KG1 (cell line): ENCODE measurements around the gene PSMB8.
A peak's percentile ranks its signal among the peaks of the same experiment; 100 is the strongest.

Experiments used
- DNase-seq: peaks from one replicate; lab custom pipeline; 2025; lab: John Stamatoyannopoulos, UW

Gene PSMB8

GRCh38 chr6:32855467-32856174 lies 11.8 kb upstream of the PSMB8 start:
- no peak for DNase-seq

DNA sequence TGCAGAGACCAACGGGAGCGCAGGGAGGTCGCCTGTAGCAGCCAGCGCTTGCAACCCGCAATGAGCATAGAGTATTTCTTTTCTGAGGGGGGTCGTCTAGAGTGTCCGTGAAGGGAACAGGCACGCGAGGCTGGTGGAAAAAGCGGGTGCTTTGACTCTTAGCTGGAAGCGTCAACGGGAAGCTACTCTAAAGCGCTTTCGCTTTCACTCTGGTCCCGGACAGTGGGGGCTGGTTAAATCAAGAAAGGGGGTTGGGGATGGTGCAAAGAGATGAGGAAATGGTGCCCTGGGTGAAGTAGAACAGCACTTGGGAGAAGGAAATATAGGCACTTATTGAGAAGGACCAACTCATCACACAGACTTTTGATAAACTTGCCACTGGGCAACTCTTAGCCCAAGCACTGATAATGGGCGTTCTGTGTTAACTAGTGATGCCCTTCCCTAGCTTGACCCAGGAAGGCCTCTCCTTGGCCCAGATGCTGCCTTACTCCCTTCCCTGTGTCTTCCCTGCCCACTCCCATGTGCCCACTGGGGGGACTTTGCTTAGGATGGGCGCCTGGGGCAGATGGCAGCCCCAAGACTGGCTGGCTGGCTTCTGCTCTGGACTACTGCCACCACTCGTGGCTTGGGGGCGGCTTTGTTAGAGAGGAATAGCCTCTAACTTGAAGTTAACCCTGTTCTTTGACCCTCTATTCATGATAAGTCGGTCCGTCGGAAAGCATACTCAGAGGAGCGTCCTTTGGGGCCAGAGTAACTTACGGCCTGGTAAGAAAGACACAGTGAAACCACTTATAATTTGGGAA lies 10.7 kb upstream of the PSMB8 start:
- peak; percentile 47 for DNase-seq

DNA sequence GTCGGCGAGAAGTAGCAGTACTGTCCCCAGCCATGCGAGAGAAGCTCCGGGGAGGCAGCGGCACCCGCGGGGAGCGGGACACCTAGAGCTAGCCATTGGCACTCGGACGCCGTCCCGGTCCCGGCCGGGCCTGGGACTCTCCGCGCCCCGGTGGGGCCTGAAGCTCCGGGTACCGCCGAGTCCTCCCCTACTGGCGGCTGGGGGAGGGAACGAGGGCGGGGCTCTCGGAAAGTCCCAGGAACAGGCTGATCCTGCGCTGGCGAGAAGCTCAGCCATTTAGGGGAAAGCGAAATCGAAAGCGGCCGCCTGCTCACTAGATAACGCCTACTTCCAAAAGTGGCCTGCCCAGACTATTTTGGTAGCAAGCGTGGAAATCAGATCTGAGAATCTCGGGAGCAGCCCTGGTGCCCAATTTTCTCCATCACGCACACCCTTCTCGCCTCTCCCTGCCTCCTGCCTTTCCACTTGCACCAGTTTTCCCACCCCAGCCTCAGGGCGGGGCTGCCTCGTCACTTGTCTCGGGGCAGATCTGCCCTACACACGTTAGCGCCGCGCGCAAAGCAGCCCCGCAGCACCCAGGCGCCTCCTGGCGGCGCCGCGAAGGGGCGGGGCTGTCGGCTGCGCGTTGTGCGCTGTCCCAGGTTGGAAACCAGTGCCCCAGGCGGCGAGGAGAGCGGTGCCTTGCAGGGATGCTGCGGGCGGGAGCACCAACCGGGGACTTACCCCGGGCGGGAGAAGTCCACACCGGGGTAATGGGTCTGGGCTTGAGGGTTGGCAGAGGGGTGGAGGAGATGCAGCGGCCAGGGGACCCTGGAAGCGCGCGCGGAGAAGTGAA lies 9.9 kb upstream of the PSMB8 start, which contains the start of the genes PSMB9 and TAP1:
Gene PSMB9, plus strand, starts transcription at position 652 of the 835 bp plus-strand sequence. Its CDS starts 38 bp downstream, at position 690.
Gene TAP1, minus strand, starts transcription at position 164 of the 835 bp plus-strand sequence. Its CDS starts 68 bp downstream, at position 96.
- peak; percentile 95 for DNase-seq

GRCh38 chr6:32852844-32853540 lies 9.1 kb upstream of the PSMB8 start:
- peak; percentile 58 for DNase-seq

DNA sequence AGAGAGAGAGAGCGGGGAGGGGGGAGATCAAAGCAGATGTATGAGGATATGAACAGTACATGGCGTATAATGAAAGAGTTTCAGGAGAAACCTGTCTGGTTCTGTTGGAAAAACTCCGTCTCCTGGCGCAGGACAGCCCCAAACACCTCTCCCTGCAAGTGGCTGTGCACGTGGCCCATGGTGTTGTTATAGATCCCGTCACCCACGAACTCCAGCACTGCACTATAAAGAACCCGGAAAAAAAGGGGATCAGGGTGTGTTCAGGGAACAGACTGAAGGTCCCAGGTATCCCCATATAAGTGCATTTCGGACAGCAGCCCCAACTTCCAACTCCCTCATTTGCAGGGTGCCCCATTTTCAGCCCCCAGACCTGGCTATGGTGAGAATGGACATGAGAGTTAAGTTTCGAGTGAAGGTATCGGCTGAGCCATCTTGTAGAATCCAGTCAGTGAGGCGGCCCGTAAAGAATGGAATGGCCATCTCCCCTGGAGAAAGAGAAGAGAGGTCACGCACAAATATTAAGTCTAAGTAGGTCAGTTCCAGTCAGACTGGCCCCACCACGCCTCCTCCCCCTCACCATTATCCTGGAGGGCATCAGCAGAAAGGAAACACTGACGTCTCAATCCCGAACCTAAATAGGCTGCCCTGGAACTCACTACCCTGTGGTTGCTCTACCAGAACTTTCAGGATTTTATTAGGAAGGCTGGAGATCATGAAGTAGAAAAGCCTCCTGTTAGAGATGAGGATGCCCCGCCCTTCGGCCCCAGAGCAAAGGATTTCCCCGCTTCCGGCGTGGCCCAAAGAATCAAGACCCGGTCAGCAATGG lies 8.4 kb upstream of the PSMB8 start:
- DNase-seq = no peak

DNA sequence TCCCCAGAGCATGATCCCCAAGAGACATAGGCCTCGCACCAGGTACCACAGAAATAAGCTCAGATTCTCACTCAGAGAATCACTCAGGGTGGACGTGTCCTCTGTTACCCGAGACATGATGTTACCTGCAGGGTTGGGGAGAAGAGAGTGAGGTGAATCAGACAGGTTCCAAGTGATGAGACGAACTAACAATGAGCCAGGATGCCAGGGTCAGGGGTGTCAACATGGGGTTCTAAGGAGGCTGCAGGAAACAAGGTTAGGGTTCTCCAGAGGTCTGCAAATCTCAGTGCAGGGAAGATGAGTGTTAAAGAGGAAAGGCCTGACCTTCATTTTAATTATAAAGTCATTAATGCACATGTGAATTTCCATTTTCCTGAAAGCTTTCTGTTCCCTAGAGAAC lies 7.2 kb upstream of the PSMB8 start:
- no peak for DNase-seq

DNA sequence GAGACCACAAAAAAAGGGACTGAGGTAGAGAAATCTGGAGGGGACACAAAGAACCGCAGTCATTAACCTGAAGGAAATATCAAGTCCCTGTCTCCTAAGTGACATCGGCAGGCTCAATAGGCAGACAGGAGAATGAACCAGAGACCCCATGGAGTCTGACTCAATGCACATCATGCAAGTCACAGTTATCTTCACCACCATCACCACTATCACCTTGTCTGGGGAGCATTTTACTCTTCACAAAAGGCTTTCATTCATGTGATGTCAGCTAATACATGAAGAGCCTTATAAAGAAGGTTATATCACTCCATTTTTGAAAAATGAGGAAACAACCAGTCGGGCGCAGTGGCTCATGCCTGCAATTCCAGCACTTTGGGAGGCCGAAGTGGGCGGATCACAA lies 5.3 kb upstream of the PSMB8 start:
- DNase-seq = no peak

DNA sequence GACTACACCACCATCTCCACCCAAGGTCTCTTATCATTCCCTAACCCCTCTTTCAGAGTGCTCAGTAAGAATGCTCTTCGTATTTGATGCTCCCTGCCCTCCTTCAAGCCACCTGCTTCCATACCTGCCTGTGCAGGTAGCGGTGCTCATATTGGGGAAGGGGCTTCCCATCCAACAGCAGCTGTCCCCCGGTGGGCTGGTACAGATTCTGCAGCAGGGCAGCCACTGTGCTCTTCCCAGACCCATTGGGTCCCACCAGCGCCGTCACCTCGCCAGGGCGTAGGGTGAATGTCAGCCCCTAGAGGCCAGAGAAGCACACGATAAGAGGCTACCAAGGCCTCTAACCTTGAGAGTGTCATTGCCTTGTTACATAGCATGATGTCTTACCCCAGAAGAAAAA lies 3.9 kb upstream of the PSMB8 start:
- DNase-seq = no peak

DNA sequence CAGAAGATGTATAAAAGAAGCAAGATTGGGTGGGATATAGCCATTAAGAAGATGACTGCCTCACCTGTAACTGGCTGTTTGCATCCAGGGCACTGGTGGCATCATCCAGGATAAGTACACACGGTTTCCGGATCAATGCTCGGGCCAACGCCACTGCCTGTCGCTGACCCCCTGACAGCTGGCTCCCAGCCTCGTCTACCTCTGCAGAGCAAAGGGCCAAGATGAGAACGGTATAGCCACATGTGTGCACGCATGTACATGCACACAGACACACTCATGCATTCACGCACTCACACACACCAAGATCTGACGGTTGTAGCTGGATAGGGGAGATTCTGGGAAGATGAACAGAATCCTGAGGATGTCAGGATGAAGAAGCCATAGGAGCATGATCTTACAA lies 3.2 kb upstream of the PSMB8 start:
- DNase-seq = no peak

DNA sequence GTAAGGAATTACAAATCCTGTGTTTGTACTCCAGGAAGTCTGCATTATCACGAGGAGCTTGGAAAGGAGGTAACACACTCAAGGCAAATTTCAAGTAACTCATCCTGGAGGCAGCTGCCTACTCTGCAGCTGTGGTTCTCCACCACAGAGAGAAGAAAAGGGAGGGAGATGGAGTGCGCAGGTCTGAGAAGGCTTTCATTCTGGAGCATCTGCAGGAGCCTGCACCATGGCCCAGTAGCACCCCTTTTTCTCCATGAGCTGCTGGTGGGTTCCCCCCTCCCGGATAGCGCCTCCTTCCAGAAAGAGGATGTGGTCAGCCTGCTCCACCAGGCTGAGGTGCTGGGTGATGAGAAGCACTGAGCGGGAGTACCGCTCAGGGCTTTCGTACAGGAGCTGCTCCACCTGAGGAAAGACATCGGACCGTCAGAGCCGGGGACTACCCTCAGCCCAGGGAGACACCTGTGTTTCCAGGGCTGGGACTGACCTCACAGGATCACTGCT lies 1.6 kb upstream of the PSMB8 start:
- peak; percentile 20 for DNase-seq

DNA sequence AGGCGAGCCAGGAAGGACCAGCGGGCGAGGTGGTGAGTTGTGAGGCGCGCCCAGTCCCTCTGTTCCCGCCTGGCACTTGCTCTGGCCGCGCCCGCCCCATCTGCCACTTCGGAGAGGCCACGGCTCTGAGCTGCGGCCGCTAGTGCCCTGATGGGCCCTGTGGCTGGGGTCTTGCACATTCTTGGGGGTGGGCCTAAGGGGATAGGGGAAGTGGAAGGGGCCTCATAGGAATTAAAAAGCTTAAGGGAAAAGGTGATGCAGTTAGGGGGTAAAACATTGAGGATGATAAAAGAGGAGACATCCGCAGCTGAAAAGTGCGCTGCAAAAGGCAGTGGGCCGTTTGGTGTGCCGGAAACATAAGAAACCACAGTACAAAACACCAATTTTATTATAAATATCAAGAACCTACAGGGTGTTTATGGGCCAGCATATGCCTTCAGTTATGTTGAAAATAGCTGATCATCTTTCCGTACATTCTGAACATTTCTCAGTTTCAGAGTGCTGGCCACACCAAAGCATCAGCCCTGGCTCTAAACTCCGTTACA lies 1.1 kb upstream of the PSMB8 start:
- no peak for DNase-seq

DNA sequence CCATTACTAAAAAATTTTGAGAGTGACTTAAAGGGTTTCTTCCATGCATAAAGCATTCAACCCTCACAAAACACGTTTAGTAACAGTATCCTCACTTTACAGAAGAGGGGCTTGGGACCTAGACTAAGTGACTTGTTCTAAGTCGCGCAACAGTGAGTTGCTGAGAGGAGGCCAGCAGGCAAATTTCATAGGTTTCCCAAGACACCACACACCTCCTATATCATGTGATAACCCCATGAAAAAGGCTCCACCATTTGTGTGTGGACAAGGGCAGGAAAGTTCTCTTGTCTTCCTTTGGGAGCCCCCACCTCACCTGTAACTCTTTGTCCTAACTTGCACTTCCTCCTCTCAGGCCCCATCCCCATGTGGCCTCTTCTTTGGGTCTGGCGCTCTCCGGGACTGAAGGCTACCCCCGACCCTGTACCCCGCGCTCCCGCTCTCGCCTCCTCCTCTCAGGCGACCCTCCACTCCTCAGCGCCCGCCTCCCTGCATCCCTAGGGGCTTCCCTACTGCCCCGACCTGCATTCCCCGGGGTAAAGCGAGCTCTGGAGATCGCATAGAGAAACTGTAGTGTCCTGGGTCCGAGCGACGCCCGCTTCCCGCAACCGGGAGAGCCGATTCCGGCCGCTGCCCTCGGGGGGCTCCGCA lies 392 bp downstream of the PSMB8 start:
- peak; percentile 34 for DNase-seq

GRCh38 chr6:32842690-32843089 lies 1.2 kb downstream of the PSMB8 start:
- DNase-seq = no peak

GRCh38 chr6:32842021-32842650 lies 1.7 kb downstream of the PSMB8 start:
- no peak for DNase-seq

DNA sequence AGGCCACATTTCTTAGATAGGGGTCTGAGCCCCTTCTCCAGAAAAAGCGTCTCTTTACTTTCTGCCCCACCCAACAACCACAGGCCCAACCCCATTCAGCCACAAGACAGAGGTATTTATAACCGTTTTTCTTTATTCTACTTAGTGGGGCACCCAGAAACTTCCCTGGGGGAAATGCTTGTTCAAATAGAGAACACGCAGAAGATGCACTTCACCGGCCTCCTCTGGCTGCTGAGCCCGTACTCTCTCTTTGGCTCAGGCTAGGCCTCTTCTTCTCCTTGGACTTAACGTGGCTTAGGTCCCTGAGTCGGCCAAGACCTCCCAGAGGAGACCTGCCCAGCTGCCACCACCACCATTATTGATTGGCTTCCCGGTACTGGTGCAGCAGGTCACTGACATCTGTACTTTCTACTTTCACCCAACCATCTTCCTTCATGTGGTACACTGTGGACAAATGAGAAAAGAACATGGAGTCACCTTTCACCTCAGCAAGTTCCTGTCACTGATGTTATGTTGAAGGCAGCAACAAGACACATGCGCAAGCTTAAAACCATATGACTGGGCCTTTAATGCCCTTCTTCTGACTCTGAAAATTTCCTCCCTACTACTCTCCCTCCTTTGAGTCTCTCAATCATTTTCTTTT lies 3.1 kb downstream of the PSMB8 start:
- no peak for DNase-seq

- no peak for DNase-seq
These were observed 4.5 kb downstream of the PSMB8 start for GRCh38 chr6:32839356-32839755.

- peak; percentile 97 for DNase-seq
These were observed 5.5 kb downstream of the PSMB8 start, which contains the start of gene TAP2 for GRCh38 chr6:32838114-32838958. TSS of gene TAP2 (minus strand) at chr6:32838739. CDS start at chr6:32838233, 506 bp downstream.

- DNase-seq = no peak
These were observed 6.2 kb downstream of the PSMB8 start for GRCh38 chr6:32837651-32838113.
